ENCODE results near the gene CPEB3.
A peak's percentile ranks its signal among the peaks of the same experiment; 100 is the strongest.

Gene CPEB3

DNA sequence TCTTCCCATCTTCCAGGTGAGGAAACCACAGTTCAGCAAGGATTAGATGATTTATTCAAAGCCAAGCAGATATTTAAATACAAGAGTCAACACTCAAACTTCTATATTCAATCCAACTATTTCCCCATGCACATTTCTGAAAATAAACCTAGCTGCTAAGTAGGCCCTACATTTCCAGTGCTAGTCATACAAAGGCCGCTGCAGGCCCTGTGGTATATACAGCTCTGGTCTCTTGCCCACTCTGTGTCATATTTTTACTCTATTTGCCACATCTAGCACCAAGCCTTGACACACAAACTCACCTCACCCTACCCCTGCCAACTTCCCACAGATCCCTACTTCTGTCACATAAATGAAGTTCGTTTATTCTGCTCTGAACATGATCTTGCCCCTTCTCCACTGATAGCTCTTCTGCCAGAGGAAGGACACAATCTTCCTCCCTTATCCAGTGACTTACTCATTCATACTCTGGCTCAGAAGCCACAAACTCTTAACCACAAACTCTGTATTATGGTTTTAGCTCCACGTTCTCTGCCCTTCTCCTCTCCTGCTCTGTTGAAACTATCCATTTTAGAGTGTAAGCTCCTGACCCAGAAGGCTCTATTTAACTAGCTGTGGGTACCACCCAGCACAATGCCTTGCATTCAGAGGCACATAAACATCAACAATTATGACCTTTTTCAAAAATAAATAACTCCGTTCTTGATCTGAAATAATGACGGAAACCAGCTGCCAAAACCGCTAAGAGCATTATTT, 180.7 kb downstream of the CPEB3 start:
- no peak overlapping the region for H2BK5ac ChIP-seq (ENCODE audit: low read depth, low read length, poor library complexity, severe bottlenecking)
- no peak overlapping the region for H3K27ac ChIP-seq (ENCODE audit: low read length, poor library complexity, severe bottlenecking)
- H3K27me3 ChIP-seq (ENCODE audit: control insufficient read depth in 1 of 2, insufficient read depth in 1 of 2, low read length in 2 of 2), result no peaks in the 10 kb centered on the region
- no peak overlapping the region for H2AK5ac ChIP-seq (ENCODE audit: low read length, severe bottlenecking)
- no peak overlapping the region for H3K14ac ChIP-seq (ENCODE audit: low read length in 2 of 2)
- H2BK12ac ChIP-seq (ENCODE audit: low read length in 2 of 2), result no peak overlapping the region
- H3K9ac ChIP-seq (ENCODE audit: low read length), result no peak overlapping the region
- peak; percentile 71 for DNase-seq
- H3K18ac ChIP-seq (ENCODE audit: low read depth in 1 of 2, low read length in 2 of 2), result peak overlapping the region in 1 of 2 experiments; percentile 43
- H3K4me3 ChIP-seq (ENCODE audit: insufficient read depth in 1 of 2, low read depth in 1 of 2, low read length in 2 of 2), result no peak overlapping the region
- no peak overlapping the region for H3K23ac ChIP-seq (ENCODE audit: low read length in 2 of 2)
- H2BK120ac ChIP-seq (ENCODE audit: low read depth, low read length), result no peak overlapping the region
- no peak overlapping the region for H4K8ac ChIP-seq (ENCODE audit: low read length)
- no peaks in the 10 kb centered on the region for H3K79me1 ChIP-seq (replicated peaks; ENCODE audit: low read length, poor library complexity, severe bottlenecking)
- no peak overlapping the region for H2BK15ac ChIP-seq (ENCODE audit: low read depth, poor library complexity, severe bottlenecking)
- no peaks in the 10 kb centered on the region for H3K4me1 ChIP-seq (ENCODE audit: control insufficient read depth, insufficient read depth, low read depth, low read length)
- no peaks in the 10 kb centered on the region for H3K36me3 ChIP-seq (ENCODE audit: control insufficient read depth in 1 of 2, insufficient read depth in 2 of 2, low read depth in 1 of 2, low read length in 2 of 2)
- H2AFZ ChIP-seq (ENCODE audit: low read depth, low read length), result no peak overlapping the region
- H3K4ac ChIP-seq (ENCODE audit: low read depth in 1 of 2, low read length in 2 of 2), result no peak overlapping the region
- H4K91ac ChIP-seq (ENCODE audit: low read length), result no peak overlapping the region
- H3K4me2 ChIP-seq (ENCODE audit: low read length, poor library complexity, severe bottlenecking), result no peak overlapping the region
- H3K9me3 ChIP-seq (ENCODE audit: control insufficient read depth, low read length), result no peaks in the 10 kb centered on the region
- WGBS, result 72% methylated on average over 6 of the region's 6 CpGs

DNA sequence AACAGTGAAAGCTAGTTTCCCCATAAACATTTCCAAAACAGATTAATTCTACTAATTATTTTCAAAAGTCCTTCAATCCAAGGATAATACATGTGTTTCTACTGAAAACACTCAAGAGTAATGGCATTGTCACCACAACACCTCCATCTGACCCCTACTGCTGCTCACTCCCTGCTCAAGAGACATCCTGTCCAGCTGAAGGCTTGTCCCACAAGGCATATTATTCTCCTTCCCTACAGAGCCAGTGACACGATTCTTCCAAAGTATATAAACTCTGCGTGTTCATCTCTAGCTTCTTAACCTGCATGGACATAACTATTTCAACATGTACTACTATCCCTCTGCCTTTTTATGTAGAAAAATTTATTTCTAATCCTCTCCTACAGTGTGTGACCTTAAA, 182.1 kb downstream of the CPEB3 start:
- Histone ChIP-seq H2BK15ac (ENCODE audit: low read depth, poor library complexity, severe bottlenecking) (no peak overlapping the region), H3K4ac (ENCODE audit: low read depth in 1 of 2, low read length in 2 of 2) (no peak overlapping the region), H3K9me3 (ENCODE audit: control insufficient read depth, low read length) (no peaks in the 10 kb centered on the region), H2AFZ (ENCODE audit: low read depth, low read length) (no peak overlapping the region), H3K4me1 (ENCODE audit: control insufficient read depth, insufficient read depth, low read depth, low read length) (no peaks in the 10 kb centered on the region), H2BK120ac (ENCODE audit: low read depth, low read length) (no peak overlapping the region), H2BK5ac (ENCODE audit: low read depth, low read length, poor library complexity, severe bottlenecking) (no peak overlapping the region), H2BK12ac (ENCODE audit: low read length in 2 of 2) (no peak overlapping the region), H2AK5ac (ENCODE audit: low read length, severe bottlenecking) (no peak overlapping the region), H4K8ac (ENCODE audit: low read length) (no peak overlapping the region), H3K14ac (ENCODE audit: low read length in 2 of 2) (no peak overlapping the region), H3K79me1 (replicated peaks; ENCODE audit: low read length, poor library complexity, severe bottlenecking) (no peaks in the 10 kb centered on the region), H3K18ac (ENCODE audit: low read depth in 1 of 2, low read length in 2 of 2) (no peak overlapping the region), H3K4me3 (ENCODE audit: insufficient read depth in 1 of 2, low read depth in 1 of 2, low read length in 2 of 2) (no peak overlapping the region), H3K4me2 (ENCODE audit: low read length, poor library complexity, severe bottlenecking) (no peak overlapping the region), H3K27me3 (ENCODE audit: control insufficient read depth in 1 of 2, insufficient read depth in 1 of 2, low read length in 2 of 2) (no peaks in the 10 kb centered on the region), H4K91ac (ENCODE audit: low read length) (no peak overlapping the region), H3K23ac (ENCODE audit: low read length in 2 of 2) (no peak overlapping the region), H3K27ac (ENCODE audit: low read length, poor library complexity, severe bottlenecking) (no peak overlapping the region), H3K9ac (ENCODE audit: low read length) (no peak overlapping the region), H3K36me3 (ENCODE audit: control insufficient read depth in 1 of 2, insufficient read depth in 2 of 2, low read depth in 1 of 2, low read length in 2 of 2) (no peaks in the 10 kb centered on the region)
- no peak for DNase-seq
- 74% methylated on average over 2 of the region's 2 CpGs for WGBS

DNA sequence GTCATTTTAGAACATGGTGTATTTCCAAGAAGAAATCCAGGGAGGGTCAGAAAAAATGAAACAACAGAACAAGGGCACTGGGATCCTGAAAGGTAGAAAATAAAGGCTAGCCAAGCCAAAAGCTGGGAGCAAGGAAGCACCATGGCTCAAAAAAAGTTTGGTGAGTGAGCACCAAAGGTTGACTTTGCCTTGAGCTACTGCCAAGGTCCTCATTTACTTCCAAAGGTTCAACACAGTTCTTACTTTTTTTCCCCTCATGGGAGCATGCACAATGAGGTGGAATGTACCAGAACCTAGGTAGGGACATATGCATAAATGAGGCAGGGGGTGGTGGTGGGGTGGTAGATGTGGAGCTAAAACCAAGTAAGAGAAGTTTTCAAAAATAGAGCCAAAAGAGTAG, 182.8 kb downstream of the CPEB3 start:
- H2BK12ac ChIP-seq (ENCODE audit: low read length in 2 of 2), result no peak overlapping the region
- H3K36me3 ChIP-seq (ENCODE audit: control insufficient read depth in 1 of 2, insufficient read depth in 2 of 2, low read depth in 1 of 2, low read length in 2 of 2), result no peaks in the 10 kb centered on the region
- no peaks in the 10 kb centered on the region for H3K79me1 ChIP-seq (replicated peaks; ENCODE audit: low read length, poor library complexity, severe bottlenecking)
- H4K91ac ChIP-seq (ENCODE audit: low read length), result no peak overlapping the region
- H2BK5ac ChIP-seq (ENCODE audit: low read depth, low read length, poor library complexity, severe bottlenecking), result no peak overlapping the region
- H3K4me3 ChIP-seq (ENCODE audit: insufficient read depth in 1 of 2, low read depth in 1 of 2, low read length in 2 of 2), result no peak overlapping the region
- no peak overlapping the region for H3K27ac ChIP-seq (ENCODE audit: low read length, poor library complexity, severe bottlenecking)
- H3K23ac ChIP-seq (ENCODE audit: low read length in 2 of 2), result no peak overlapping the region
- H3K4me1 ChIP-seq (ENCODE audit: control insufficient read depth, insufficient read depth, low read depth, low read length), result no peaks in the 10 kb centered on the region
- H4K8ac ChIP-seq (ENCODE audit: low read length), result no peak overlapping the region
- no peak overlapping the region for H3K4ac ChIP-seq (ENCODE audit: low read depth in 1 of 2, low read length in 2 of 2)
- no peak overlapping the region for H3K9ac ChIP-seq (ENCODE audit: low read length)
- no peak for DNase-seq
- H3K4me2 ChIP-seq (ENCODE audit: low read length, poor library complexity, severe bottlenecking), result no peak overlapping the region
- H3K14ac ChIP-seq (ENCODE audit: low read length in 2 of 2), result no peak overlapping the region
- H2BK120ac ChIP-seq (ENCODE audit: low read depth, low read length), result no peak overlapping the region
- H3K18ac ChIP-seq (ENCODE audit: low read depth in 1 of 2, low read length in 2 of 2), result no peak overlapping the region
- no peak overlapping the region for H2AK5ac ChIP-seq (ENCODE audit: low read length, severe bottlenecking)
- no peak overlapping the region for H2BK15ac ChIP-seq (ENCODE audit: low read depth, poor library complexity, severe bottlenecking)
- H3K27me3 ChIP-seq (ENCODE audit: control insufficient read depth in 1 of 2, insufficient read depth in 1 of 2, low read length in 2 of 2), result peaks cover 0 to 6% of the 10 kb centered on the region in 2 experiments
- no peak overlapping the region for H2AFZ ChIP-seq (ENCODE audit: low read depth, low read length)
- H3K9me3 ChIP-seq (ENCODE audit: control insufficient read depth, low read length), result no peaks in the 10 kb centered on the region

DNA sequence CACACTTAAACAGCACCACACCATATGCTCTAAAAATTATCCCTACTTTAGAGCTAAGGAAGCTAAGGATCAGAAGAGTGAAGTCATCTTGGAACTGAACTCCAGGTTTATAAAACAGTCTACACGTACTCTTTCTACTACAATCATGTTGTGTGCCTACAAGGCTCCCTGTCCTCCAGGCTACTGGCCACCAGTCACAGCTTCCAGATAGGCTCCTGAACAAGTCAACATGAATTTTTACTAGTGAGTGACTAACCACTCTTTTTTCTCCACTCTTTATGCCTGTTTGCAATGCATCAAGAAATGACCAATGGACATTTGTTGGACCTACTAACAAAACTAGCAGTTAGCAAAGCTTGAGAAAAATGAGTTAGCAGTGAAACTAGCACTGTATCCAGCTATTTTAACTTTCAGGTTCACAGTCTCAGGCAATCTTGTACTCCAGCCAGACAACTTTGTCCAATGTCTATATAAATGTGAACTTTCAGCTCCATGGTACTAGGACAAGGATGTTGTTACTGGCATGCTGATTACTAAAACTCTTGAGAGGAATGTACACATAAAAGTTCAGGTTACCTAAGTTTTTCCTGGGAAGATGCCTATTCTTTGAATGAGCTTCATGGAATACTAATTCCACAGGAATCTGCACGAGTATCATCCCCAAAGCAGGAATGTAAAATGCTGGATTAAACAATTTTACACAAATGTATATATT, 187.3 kb downstream of the CPEB3 start:
- H2BK5ac ChIP-seq (ENCODE audit: low read depth, low read length, poor library complexity, severe bottlenecking), result no peak overlapping the region
- H3K36me3 ChIP-seq (ENCODE audit: control insufficient read depth in 1 of 2, insufficient read depth in 2 of 2, low read depth in 1 of 2, low read length in 2 of 2), result no peaks in the 10 kb centered on the region
- H3K18ac ChIP-seq (ENCODE audit: low read depth in 1 of 2, low read length in 2 of 2), result no peak overlapping the region
- H2BK12ac ChIP-seq (ENCODE audit: low read length in 2 of 2), result no peak overlapping the region
- no peak overlapping the region for H2AFZ ChIP-seq (ENCODE audit: low read depth, low read length)
- peaks cover 2% of the 10 kb centered on the region for H3K4me1 ChIP-seq (ENCODE audit: control insufficient read depth, insufficient read depth, low read depth, low read length)
- no peak overlapping the region for H4K8ac ChIP-seq (ENCODE audit: low read length)
- no peaks in the 10 kb centered on the region for H3K79me1 ChIP-seq (replicated peaks; ENCODE audit: low read length, poor library complexity, severe bottlenecking)
- no peaks in the 10 kb centered on the region for H3K9me3 ChIP-seq (ENCODE audit: control insufficient read depth, low read length)
- H3K14ac ChIP-seq (ENCODE audit: low read length in 2 of 2), result no peak overlapping the region
- DNase-seq, result no peak
- H4K91ac ChIP-seq (ENCODE audit: low read length), result no peak overlapping the region
- peaks cover 0 to 11% of the 10 kb centered on the region in 2 experiments for H3K27me3 ChIP-seq (ENCODE audit: control insufficient read depth in 1 of 2, insufficient read depth in 1 of 2, low read length in 2 of 2)
- H3K4me3 ChIP-seq (ENCODE audit: insufficient read depth in 1 of 2, low read depth in 1 of 2, low read length in 2 of 2), result no peak overlapping the region
- no peak overlapping the region for H3K27ac ChIP-seq (ENCODE audit: low read length, poor library complexity, severe bottlenecking)
- WGBS, result 54% methylated on average over 1 of the region's 2 CpGs
- H2AK5ac ChIP-seq (ENCODE audit: low read length, severe bottlenecking), result no peak overlapping the region
- H2BK120ac ChIP-seq (ENCODE audit: low read depth, low read length), result no peak overlapping the region
- no peak overlapping the region for H2BK15ac ChIP-seq (ENCODE audit: low read depth, poor library complexity, severe bottlenecking)
- H3K4me2 ChIP-seq (ENCODE audit: low read length, poor library complexity, severe bottlenecking), result no peak overlapping the region
- H3K4ac ChIP-seq (ENCODE audit: low read depth in 1 of 2, low read length in 2 of 2), result no peak overlapping the region
- H3K23ac ChIP-seq (ENCODE audit: low read length in 2 of 2), result no peak overlapping the region
- H3K9ac ChIP-seq (ENCODE audit: low read length), result no peak overlapping the region

All from mesenchymal stem cell (in vitro differentiated cells and primary cell).